Endothelial cell of umbilical vein (primary cell): Measurements from ENCODE around the gene BBS2.

Experiments
- CTCF ChIP-seq, 2 donors: IDR thresholded peaks; 1 replicate in 1 of 2; 2 replicates in 1 of 2; pipeline ENCODE4 v1.5.1; 2011; ENCODE audit warnings: low read length in 2 of 2, mild to moderate bottlenecking in 2 of 2, moderate library complexity in 2 of 2, control low read depth in 1 of 2, inconsistent platforms in 1 of 2, low read depth in 1 of 2; ENCODE audit not compliant: insufficient read depth in 1 of 2; ENCODE audit errors: extremely low read depth in 1 of 2
- EZH2 ChIP-seq: IDR thresholded peaks from 2 replicates; pipeline ENCODE4 v1.6.1; 2012; ENCODE audit warnings: borderline replicate concordance, low read depth, mild to moderate bottlenecking, moderate library complexity, low read length, inconsistent platforms; ENCODE audit not compliant: severe bottlenecking
- FOS ChIP-seq: IDR thresholded peaks from 2 replicates; pipeline ENCODE4 v1.6.1; 2011; ENCODE audit warnings: mild to moderate bottlenecking, low read length, moderate library complexity, borderline replicate concordance; ENCODE audit not compliant: insufficient read depth
- GATA2 ChIP-seq: IDR thresholded peaks from 2 replicates; pipeline ENCODE4 v1.7.0; 2011; ENCODE audit warnings: low read depth, mild to moderate bottlenecking, moderate library complexity, mixed read lengths, low read length; ENCODE audit not compliant: insufficient read length, insufficient read depth
- MAX ChIP-seq: IDR thresholded peaks from 2 replicates; pipeline ENCODE4 v1.6.1; 2011; ENCODE audit not compliant: insufficient read depth, insufficient read length
- MYC ChIP-seq: IDR thresholded peaks from one replicate; pipeline ENCODE4 v1.6.1; 2011; ENCODE audit warnings: mild to moderate bottlenecking, low read depth, low read length
- POLR2A ChIP-seq: IDR thresholded peaks from 2 replicates; pipeline ENCODE4 v1.6.1; 2012; ENCODE audit warnings: low read depth, mild to moderate bottlenecking, control low read depth, low read length
- POLR2AphosphoS5 ChIP-seq: IDR thresholded peaks from 2 replicates; pipeline ENCODE4 v1.6.1; 2012; ENCODE audit warnings: low read depth, mild to moderate bottlenecking, control low read depth, low read length, moderate library complexity; ENCODE audit not compliant: insufficient read depth

- TF ChIP-seq FOS = no peak
- TF ChIP-seq EZH2 = no peak
- no peak for TF ChIP-seq POLR2A
- TF ChIP-seq CTCF (IDR thresholded peaks at IDR 0.05; ENCODE audit: extremely low read depth in 1 of 2, insufficient read depth in 1 of 2, low read depth in 1 of 2, low read length in 2 of 2) = no peak
- no peak for TF ChIP-seq GATA2
- TF ChIP-seq MYC = no peak
- TF ChIP-seq POLR2AphosphoS5 = no peak
- no peak for TF ChIP-seq MAX
Observed at GRCh38 chr16:56530872-56531271, 11.0 kb upstream of the BBS2 start.
